IMR-90 (cell line): ENCODE results near the gene FLVCR2.

Experiments used
- CTCF ChIP-seq: conservative IDR thresholded peaks from 2 replicates; pipeline ENCODE4 v1.5.1; 2012; ENCODE audit warnings: mild to moderate bottlenecking, low read depth, low read length, improper control_type of control experiment
- MAFK ChIP-seq: IDR thresholded peaks from 2 replicates; pipeline ENCODE4 v1.6.1; 2012; ENCODE audit warnings: low read depth, low read length, improper control_type of control experiment
- RAD21 ChIP-seq: IDR thresholded peaks from 2 replicates; pipeline ENCODE4 v1.6.1; 2012; ENCODE audit warnings: low read length, improper control_type of control experiment

GRCh38 chr14:75660238-75660629 is 81.8 kb downstream of the FLVCR2 start:
- no peak for TF ChIP-seq MAFK
- no peak for TF ChIP-seq RAD21
- TF ChIP-seq CTCF, result no peak
